GM19193 (cell line): ENCODE results near the gene POLG2.
A peak's percentile ranks its signal among the peaks of the same experiment; 100 is the strongest.

Experiments used
- POLR2A ChIP-seq: IDR thresholded peaks from 4 replicates; pipeline ENCODE4 v1.6.1; 2011; ENCODE audit not compliant: insufficient read depth, insufficient read length; ENCODE audit errors: extremely low read depth

Gene POLG2

GRCh38 chr17:64496786-64497564, at the start of gene POLG2:
TSS of gene POLG2 (minus strand) at chr17:64497054. CDS start at chr17:64496968, 86 bp downstream.
- TF ChIP-seq POLR2A: peak; percentile 92

- TF ChIP-seq POLR2A: no peak
These were observed 47.9 kb upstream of the POLG2 start for GRCh38 chr17:64544742-64545141.

GRCh38 chr17:64540118-64540776, 43.4 kb upstream of the POLG2 start:
- no peak for TF ChIP-seq POLR2A

GRCh38 chr17:64538508-64539130, 41.8 kb upstream of the POLG2 start:
- TF ChIP-seq POLR2A: no peak

GRCh38 chr17:64537488-64537887, 40.6 kb upstream of the POLG2 start:
- no peak for TF ChIP-seq POLR2A

GRCh38 chr17:64536913-64537312, 40.1 kb upstream of the POLG2 start:
- no peak for TF ChIP-seq POLR2A

- no peak for TF ChIP-seq POLR2A
These were observed 38.5 kb upstream of the POLG2 start for GRCh38 chr17:64535357-64535756.

- TF ChIP-seq POLR2A: no peak
These were observed 37.3 kb upstream of the POLG2 start for GRCh38 chr17:64534187-64534586.

GRCh38 chr17:64533784-64534183, 36.9 kb upstream of the POLG2 start:
- TF ChIP-seq POLR2A: no peak

GRCh38 chr17:64532409-64532808, 35.6 kb upstream of the POLG2 start:
- TF ChIP-seq POLR2A: no peak

- TF ChIP-seq POLR2A: no peak
These were observed 35.1 kb upstream of the POLG2 start for GRCh38 chr17:64531955-64532371.

GRCh38 chr17:64529221-64529620, 32.4 kb upstream of the POLG2 start:
- TF ChIP-seq POLR2A: no peak

GRCh38 chr17:64527914-64528313, 31.1 kb upstream of the POLG2 start:
- no peak for TF ChIP-seq POLR2A

GRCh38 chr17:64520359-64520758, 23.5 kb upstream of the POLG2 start:
- TF ChIP-seq POLR2A: no peak

- TF ChIP-seq POLR2A: no peak
These were observed 22.7 kb upstream of the POLG2 start for GRCh38 chr17:64519601-64520000.

- TF ChIP-seq POLR2A: no peak
These were observed 19.0 kb upstream of the POLG2 start for GRCh38 chr17:64515829-64516228.
